Peyer's patch (tissue), 4 donors: ENCODE results near the gene WDR46.

Experiments used
- POLR2A ChIP-seq, 2 donors: fragments of 450-650 bp; IDR thresholded peaks; one replicate each; pipeline ENCODE4 v1.5.1; 2017; ENCODE audit warnings: antibody characterized with exemption in 2 of 2, mild to moderate bottlenecking in 2 of 2, moderate library complexity in 2 of 2
- TF ChIP-seq, protein P1 (sequence below), 6 experiments: fragments of 450-650 bp in 4 of 6; fragments of 200-600 bp in 2 of 6; sonication (generic) in 1 of 6; IDR thresholded peaks; one replicate each; pipeline ENCODE4 v1.5.1; 2017 to 2019; ENCODE audit warnings: antibody characterized with exemption in 6 of 6, mild to moderate bottlenecking in 3 of 6, moderate library complexity in 1 of 6

DNA sequence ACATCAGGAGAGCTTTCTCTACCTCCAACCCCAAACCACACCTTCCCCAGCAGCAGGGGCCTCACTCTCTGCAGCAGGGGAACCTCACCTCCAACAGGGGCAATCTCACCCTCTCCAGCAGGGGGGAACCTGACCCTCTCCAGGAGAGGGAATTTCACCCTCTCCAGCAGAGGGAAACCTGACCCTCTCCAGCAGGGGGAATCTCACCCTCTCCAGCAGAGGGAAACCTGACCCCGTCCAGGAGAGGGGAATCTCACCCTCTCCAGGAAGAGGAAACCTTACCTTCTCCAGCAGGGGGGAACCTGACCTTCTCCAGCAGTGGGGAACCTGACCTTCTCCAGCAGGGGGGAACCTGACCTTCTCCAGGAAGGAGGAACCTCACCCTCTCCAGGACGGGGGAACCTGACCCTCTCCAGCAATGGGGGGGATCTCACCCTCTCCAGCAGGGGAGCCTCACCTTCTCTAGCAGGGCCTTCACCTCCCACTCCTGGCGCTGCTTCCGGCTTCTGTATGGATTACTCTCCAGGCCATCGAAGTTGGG is 9.0 kb downstream of the WDR46 start:
- TF ChIP-seq, protein P1, sequence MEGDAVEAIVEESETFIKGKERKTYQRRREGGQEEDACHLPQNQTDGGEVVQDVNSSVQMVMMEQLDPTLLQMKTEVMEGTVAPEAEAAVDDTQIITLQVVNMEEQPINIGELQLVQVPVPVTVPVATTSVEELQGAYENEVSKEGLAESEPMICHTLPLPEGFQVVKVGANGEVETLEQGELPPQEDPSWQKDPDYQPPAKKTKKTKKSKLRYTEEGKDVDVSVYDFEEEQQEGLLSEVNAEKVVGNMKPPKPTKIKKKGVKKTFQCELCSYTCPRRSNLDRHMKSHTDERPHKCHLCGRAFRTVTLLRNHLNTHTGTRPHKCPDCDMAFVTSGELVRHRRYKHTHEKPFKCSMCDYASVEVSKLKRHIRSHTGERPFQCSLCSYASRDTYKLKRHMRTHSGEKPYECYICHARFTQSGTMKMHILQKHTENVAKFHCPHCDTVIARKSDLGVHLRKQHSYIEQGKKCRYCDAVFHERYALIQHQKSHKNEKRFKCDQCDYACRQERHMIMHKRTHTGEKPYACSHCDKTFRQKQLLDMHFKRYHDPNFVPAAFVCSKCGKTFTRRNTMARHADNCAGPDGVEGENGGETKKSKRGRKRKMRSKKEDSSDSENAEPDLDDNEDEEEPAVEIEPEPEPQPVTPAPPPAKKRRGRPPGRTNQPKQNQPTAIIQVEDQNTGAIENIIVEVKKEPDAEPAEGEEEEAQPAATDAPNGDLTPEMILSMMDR (IDR thresholded peaks at IDR 0.05), result peak in 5 of 6 experiments; percentile 14 to 47 (median 40)
- TF ChIP-seq POLR2A (IDR thresholded peaks at IDR 0.05), result no peak
